Subcutaneous adipose tissue (tissue), 4 donors: ENCODE measurements around the gene COQ8B. TPM values are rescaled to one million over a fixed set of nuclear protein-coding genes. Genes with fewer than 3 reads are reported as not detected.

Source experiments
- CTCF ChIP-seq: fragments of 450-650 bp; IDR thresholded peaks from one replicate; pipeline ENCODE4 v1.5.1; 2016; ENCODE audit warnings: low read depth, mild to moderate bottlenecking, control low read depth, antibody characterized with exemption, moderate library complexity
- total RNA-seq, 4 donors: library from RNA; depleted of rRNA; stranded (reverse); fragments of >200 nt; gene quantifications; one replicate each; pipeline ENCODE4 v1.1.0, GENCODE V29; 2016

Gene COQ8B
- total RNA-seq, 4 donors from 2014 or later = 16.5 to 32.2 (median 28.6) TPM

GRCh38 chr19:40747536-40747935 lies 30.9 kb upstream of the COQ8B start:
- no peak for TF ChIP-seq CTCF

- TF ChIP-seq CTCF = no peak
Measured at GRCh38 chr19:40745402-40745780, 28.7 kb upstream of the COQ8B start.

GRCh38 chr19:40744554-40745401 lies 28.1 kb upstream of the COQ8B start:
- TF ChIP-seq CTCF = no peak

GRCh38 chr19:40743926-40744325 lies 27.2 kb upstream of the COQ8B start:
- no peak for TF ChIP-seq CTCF

- TF ChIP-seq CTCF = no peak
Measured at GRCh38 chr19:40742886-40743285, 26.2 kb upstream of the COQ8B start.

GRCh38 chr19:40742477-40742876 lies 25.8 kb upstream of the COQ8B start:
- no peak for TF ChIP-seq CTCF

GRCh38 chr19:40741527-40742390 lies 25.1 kb upstream of the COQ8B start:
- no peak for TF ChIP-seq CTCF
